ENCODE measurements around the gene APH1A.
"Not testable (repeated sequence)": the region's sequence is repeated elsewhere in the genome, so short reads cannot be mapped to it uniquely, and the experiment has no call there.

Gene APH1A

DNA sequence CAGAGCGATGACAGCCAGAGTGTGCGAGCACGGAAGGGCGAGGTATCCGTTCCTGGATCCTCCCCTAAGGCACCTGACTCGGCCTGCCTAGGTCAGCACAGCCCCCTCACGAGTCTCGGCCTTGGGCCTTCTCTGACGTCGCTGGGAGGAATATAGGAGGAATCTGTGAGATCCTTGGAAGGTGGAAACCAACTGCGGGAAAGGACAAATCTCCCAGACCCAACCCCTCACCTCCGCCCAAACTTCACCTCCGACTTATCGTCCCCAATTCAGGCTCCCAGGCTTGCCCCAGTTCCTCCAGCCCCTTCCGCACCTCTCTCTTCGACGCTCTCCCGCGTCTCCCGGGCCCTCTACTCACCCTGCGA, 494 bp downstream of the APH1A start:
- peak; percentile 6 for DNase-seq (ENCODE audit: low read depth)

DNA sequence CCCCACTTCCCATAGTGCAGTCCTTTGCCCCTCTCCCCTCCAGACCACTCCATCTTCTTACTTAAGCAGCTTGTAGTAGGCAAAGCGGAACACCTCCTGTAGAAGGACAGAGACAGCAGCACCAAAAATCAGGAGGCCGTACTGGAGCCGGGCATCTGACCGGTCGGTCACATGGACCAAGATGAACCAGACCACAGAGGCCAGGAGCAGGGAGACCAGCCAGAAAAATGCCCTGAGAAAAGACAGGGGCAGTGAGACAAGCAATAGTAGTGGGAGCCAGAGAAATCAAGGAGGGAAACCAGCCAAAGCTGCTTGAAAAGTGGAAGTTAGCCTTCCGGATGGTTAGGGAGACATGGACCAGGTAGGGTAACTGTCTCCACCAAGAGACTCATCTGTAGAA, 920 bp downstream of the APH1A start:
- DNase-seq (ENCODE audit: low read depth) = no peak

DNA sequence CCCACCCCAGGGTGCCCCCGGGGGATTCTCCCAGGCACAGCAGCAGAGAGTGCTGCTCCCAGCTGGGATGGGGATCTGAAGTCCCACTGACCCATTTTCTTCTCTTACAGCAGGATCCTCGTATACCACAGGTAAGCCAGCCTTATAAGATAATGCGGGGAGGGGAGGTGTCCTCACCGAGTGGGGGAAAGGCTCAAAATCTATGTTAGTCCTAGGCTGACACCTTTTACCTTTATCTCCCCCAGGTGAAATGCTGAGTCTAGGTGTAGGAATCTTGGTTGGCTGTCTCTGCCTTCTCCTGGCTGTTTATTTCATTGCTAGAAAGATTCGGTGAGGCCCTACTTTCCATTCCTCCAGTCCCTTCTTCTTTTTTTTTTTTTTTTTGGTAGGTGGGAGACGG, 5.3 kb downstream of the APH1A start:
- no peak for DNase-seq (ENCODE audit: low read depth)

DNA sequence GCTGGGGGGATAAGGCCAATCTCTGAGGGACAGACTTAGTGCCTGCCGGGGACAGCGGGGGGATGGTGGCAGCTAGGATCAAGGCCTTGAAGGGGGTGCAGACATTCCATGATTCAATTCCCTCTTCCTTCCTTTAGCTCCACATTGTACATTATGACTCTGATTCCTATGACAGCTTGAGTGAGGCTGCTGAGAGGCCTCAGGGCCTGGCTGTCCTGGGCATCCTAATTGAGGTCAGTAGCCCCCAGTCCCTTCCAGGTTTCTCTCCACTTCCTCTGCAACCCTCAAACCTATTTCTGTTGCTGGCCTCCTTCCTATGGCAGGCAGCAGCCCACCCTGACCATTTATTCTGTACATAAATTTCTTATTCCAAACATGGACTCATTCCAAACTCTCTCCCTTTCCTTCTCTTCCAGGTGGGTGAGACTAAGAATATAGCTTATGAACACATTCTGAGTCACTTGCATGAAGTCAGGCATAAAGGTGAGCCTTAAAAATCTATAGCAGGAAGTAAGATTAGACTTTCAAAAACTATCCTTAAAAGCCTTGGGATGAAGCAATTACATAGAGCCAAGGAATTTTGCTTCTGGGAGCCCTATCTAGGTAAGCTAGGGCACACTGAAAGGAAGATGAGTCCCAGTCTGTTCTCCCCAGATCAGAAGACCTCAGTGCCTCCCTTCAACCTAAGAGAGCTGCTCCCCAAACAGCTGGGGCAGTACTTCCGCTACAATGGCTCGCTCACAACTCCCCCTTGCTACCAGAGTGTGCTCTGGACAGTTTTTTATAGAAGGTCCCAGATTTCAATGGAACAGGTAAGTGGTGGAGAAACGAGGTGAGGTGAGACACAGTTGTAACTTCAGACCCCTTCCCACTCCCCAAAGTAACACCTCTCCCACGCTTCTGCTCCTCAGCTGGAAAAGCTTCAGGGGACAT, 6.2 kb downstream of the APH1A start:
- DNase-seq (ENCODE audit: low read depth) = no peak

DNA sequence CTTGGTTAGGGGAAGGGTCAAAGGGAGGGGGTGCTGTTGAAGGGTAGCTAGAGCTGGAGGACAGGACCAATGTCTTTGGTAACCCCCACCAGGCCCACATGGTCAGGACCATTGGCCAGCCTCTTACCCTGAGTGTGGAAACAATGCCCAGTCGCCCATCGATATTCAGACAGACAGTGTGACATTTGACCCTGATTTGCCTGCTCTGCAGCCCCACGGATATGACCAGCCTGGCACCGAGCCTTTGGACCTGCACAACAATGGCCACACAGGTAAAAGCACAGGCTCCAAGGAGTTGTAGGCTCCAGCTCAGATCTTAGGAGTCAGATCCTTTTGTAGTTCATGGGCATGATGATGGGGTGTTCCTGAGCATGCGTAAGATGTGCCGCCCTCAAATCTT, 7.4 kb downstream of the APH1A start:
- no peak for DNase-seq (ENCODE audit: low read depth)

DNA sequence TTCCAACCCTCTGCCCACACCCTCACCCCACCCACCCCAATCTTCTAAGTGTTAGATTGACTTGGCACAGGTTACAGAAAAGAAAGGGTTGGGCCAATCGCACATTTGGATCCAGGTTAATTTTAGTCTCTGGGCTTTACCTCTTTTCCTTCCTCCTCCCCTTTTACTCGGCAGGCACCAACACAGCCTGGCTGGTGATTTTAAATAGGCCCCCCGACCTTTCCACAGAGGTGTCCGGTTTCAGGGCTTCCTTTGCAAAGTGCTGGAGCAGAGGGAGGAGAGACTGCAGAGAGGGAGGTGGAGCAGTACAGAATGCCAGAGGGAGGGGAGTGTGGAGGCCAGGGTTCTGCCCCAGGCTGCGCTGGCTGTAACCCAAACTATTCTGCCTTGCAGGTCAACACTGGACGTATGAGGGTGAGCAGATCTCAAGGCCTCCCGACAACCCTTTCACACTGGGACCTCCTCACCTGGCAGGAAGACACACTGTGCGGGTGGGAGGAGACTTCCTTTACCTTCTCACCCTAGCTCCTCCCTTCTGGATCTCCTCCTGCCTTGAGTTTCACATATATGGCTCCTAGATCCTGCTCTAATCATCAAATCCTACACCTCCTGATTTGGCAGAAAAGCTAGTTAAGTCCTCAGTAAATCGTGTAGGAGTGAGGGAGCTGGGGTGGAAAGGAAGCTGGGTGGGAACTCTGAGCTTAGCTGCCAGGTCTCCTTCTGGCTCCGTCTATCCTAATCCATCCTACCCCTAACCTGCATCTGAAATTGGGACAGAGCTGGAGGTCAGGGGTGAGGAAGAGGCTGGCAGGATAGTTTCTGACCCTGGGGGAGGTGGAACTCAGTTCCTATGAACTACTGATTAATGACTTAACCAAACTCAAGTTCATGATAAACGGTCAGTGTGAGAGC, 8.8 kb downstream of the APH1A start:
- DNase-seq (ENCODE audit: low read depth) = no peak

DNA sequence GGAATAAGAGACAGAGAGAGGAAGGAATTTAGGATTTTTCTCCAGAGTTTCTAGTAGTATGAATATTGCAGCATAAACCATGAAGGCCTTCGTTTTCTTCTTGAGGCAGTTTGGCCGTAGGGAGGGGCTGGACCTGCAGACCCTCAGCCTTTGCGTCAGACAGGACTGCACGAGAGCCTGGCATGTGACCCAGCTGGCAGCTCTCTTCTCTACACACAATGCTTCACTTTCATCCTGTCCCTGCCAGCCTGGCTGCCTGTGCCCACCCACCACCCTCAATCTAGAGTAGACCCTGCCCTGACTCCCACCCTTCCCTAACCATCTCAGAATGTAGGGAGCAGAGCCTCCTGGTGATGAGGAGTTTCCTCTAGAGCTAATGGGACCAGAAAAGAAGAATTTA, 9.6 kb downstream of the APH1A start:
- DNase-seq (ENCODE audit: low read depth) = no peak

DNA sequence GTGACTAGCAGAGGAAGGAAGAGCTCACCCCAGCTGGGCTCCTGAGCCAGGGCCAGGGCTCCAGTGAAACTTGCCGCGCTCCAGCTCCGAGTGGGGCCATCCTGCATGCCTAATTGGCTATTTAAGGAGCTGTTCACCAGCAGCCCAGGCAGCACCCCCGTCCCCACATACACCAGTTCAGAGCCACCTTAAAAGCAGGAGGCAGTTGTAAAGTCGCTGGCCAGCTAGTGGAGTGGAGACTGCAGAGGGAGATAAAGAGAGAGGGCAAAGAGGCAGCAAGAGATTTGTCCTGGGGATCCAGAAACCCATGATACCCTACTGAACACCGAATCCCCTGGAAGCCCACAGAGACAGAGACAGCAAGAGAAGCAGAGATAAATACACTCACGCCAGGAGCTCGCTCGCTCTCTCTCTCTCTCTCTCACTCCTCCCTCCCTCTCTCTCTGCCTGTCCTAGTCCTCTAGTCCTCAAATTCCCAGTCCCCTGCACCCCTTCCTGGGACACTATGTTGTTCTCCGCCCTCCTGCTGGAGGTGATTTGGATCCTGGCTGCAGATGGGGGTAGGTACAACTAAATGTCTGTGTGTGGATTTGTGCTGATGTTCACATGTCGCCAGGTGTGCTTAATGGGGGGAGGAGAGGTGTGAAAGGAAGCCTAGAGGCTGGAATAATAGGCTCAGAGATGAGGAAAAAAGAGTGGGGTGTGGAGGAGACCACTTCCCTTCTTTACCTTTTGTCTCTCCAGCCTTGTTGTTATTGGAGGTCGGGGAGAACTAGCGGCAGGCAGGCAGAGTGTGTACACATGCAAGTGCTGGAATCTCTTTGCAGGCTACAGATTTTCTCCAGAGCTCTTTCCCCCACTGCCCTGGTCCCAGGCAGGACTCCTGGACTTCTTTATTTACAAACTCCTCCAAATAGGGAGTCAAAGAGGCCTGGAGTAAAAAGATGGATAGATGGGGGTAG, 10.9 kb downstream of the APH1A start, which contains the start of gene CA14:
TSS of gene CA14 (plus strand) at position 151 of the 962 bp plus-strand sequence. CDS start at position 506, 355 bp downstream.
- DNase-seq (ENCODE audit: low read depth) = no peak

DNA sequence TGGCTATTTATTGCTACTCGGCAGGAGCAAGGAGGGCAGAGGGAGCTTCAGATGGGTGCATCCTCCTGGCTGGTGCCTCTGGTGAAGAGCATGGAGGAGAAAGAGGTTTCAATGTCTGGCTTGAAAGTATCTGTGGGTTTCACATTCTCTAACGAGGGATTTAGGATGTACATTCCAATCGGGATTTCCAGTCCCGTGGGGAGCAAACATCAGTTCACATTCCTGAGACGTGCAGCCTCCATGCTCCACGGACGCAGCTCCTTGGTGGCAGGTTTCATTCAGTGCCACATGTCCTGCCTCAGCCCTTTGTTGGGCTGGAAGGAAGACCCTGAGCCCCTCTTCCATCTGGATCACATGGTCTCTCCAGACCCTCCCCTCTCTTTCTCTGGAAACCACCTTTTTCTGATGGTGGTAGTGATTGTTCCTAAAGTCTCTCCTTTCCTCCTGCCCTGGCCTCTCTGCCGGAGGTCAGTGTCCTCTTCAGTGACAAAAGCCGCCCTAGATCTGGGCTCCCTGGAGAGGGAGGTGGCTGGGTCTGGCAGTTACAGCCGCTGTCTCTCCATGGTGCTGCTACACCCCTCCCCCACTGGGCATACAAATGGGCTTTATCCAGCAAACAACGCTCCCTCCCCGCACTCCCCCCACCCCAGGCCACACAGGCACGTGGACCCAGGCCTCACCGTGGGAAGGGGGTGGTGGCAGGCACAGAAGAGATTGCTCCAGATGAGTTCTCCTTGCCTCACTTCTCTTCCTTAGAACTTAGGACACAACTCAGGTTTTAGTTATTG, 12.1 kb downstream of the APH1A start:
- no peak for DNase-seq (ENCODE audit: low read depth)

DNA sequence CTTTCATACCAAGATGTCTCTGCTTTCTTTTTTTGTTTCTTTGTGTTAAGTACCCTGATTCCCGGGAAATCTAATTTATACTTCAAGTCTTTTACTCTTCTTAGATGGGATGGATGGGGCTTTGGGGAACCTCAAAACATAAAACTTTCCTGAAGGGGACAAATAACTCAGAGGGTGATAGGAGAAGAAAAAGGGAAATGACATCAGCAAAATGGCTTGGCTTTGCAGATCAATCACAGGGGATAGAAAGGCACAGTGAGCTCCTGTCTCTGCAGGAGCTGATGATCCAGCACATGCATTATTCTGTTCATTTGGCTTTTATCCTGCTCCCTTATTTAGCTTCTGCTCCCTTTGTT, 12.6 kb downstream of the APH1A start:
- no peak for DNase-seq (ENCODE audit: low read depth)

DNA sequence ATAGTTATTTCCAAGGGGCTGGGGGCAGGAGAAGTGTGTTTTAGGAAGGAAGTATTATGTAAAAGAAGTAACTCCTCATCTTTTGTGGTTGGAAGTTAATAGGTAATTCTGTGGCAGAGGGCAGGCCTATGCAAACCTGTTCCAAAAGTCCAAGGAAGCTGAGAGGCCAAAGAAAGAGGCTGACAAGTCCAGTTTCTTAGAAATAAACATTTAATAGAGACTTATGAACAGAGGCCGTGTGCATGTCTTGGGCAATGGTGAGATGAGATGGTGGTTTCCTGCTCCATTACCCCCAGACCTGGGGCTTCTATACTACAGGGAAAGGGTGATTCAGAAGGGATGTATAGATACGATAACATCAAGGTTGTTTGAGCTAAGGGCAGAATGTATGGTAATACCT, 18.9 kb downstream of the APH1A start:
- DNase-seq (ENCODE audit: low read depth) = no peak

DNA sequence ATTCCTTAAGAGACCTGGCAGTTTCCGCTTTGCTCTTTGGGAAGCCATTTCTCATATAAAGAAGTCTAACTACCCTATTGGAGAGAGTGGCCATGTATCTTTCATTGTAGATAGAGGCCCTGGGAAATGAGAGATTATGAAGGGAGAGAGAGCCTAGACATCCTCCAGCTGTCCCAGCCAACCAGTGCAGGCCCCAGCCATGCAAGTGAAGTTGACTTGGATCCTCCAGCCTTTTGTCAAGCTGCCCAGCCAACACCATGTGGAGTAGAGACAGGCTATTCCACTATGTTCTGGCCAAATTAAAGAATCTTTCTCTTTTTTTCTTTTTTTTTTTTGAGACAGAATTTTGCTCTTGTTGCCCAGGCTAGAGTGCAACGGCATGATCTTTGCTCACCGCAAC, 25.8 kb downstream of the APH1A start:
- no peak for DNase-seq (ENCODE audit: low read depth)

DNA sequence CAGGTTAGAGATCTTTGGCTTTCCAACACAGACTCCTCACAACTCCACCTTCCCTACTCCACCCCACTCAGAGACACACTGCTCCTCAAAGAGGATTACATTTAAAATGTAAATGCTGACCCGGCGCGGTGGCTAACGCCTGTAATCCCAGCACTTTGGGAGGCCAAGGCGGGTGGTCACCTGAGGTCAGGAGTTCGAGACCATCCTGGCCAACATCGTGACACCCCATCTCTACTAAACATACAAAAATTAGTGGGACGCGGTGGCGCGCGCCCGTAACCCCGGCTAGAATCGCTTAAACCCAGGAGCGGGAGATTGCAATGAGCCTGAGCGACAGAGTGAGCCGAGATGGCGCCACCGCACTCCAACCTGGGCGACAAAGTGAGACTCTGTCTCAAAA, 31.1 kb downstream of the APH1A start:
- no peak for DNase-seq (ENCODE audit: low read depth)

DNA sequence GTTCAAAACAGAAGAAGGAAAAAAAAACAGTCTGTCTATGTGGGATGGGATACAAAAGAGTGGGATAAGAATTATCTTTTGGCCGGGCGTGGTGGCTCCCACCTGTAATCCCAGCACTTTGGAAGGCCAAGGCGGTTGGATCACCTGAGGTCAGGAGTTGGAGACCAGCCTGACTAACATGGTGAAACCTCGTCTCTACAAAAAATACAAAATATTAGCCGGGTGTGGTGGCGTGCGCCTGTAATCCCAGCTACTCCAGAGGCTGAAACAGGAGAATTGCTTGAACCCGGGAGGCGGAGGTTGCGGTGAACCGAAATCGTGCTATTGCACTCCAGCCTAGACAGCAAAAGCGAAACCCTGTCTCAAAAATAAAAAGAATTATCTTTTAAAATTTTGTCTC, 31.6 kb downstream of the APH1A start:
- DNase-seq (ENCODE audit: low read depth) = not testable (repeated sequence)

DNA sequence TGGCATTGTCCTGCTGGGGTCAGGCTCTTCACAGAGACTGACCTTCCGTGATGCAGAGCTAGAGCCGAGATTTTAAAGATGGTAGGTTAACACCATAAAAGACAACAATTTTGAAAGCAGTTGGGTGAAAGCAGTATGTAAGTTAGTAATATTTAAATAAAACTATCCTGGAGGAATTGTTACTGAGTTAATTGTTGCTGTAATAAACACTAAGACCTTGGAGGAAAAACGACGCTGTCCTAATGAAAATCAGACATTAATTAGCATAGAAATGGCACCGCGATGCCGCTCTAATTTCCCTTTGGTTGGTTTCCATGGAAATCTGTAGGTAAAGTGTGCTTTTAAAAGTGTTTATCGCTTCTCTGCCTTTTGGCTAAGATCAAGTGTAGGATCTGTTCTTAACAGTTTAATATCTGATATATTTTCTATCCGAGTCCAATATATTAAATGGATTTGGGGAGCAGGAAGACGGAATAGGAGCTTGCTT, 32.2 kb downstream of the APH1A start:
- DNase-seq (ENCODE audit: low read depth) = no peak

DNA sequence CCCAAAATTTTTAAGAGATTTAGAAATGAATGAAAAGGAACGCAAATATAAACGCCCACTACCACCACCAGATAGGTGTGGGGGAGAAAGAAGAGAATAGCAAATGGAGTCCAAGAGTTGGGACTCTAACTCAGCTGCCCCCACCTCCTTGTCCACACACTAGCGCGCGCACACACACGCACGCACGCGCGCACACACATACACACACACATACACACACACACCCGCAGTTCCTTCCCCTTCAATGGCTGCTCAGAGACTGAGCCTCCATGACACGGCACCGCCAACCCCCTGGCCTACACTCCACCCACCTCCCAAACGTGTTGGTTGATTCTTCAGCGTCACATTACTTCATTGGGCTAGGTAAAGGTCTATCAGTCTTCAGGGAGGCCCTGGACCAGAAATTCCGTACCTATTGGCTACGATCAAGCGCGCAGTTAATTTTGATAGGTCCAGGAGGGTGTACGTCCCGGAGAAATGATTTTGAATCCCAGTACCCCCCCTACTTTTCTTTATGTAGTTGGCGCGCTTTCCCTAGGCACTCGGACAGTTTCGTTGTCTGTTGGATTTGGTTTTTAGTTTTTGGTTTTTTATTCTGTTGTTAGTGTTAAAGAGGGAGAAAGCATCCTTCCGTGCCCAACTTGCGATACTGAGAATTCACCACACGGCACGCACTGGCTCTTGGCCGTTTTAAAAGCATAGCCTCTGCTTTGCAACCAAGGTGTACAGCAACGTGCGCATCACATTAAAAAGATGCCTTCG, 32.8 kb downstream of the APH1A start, which contains the start of gene ANP32E:
TSS of gene ANP32E (minus strand) at position 261 of the 762 bp plus-strand sequence. CDS start 326 bp downstream, outside the sequence.
- DNase-seq (ENCODE audit: low read depth) = peak; percentile 86

DNA sequence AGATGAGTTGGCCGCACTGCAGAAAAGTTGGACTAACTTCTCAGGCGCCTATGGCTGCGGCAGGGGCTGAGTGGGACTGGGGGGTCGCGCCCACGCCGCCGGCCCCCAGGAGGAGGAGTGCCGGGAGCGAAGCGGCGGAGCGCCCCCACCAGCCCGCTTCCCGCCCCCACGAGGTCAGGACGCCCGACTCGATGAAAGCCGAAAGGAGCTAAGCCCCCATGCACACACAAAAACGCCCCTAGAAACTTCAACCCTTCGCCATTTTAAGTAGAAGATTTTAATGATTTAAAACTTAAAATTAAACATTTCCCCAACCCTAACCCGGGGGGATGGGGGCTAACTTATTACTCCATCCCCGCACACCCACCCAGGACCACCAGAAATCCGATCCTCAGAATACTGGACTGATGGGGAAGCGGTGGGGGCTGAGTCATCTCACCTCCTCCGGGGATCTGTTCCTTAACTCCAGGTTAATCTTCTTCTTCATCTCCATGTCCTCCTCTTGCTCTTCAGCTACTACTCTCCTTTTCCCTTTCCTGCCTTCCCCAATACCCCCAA, 33.4 kb downstream of the APH1A start:
- peak; percentile 30 for DNase-seq (ENCODE audit: low read depth)

DNA sequence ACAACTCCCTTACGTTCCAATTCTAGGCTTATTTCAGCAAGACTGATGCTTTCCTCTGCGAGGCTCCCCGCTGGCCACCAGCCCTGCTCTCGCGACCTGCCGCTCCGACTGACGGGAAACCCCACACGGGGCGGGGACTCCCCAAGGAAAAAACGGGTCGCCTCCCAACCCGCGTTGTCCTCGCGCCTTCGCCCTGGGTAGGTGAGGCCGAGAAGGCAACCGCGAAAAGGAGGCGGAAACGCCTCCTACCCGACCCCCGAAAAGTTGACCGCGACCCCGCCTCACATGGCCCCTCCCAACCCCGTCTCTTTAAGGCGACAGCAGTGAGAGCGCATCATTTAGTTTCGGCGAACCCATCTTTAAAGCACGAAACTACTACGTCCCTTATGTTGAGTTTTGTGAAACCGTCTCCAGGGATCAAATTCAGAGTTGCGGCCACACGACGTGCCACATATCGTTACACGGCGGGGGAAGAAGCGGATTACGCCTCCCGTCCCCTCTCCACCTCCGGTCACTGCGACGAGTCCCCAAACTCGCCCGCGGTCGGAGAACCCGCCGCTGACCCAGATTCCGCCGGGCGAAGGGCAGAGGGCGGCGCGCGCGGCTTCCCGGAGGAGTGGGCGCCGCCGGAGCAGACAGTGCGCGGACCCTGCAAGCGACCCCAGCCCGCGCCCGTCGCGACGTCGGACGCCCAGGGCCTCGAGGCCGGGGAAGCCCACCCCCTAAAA, 34.1 kb downstream of the APH1A start:
- peak; percentile 88 for DNase-seq (ENCODE audit: low read depth)

DNA sequence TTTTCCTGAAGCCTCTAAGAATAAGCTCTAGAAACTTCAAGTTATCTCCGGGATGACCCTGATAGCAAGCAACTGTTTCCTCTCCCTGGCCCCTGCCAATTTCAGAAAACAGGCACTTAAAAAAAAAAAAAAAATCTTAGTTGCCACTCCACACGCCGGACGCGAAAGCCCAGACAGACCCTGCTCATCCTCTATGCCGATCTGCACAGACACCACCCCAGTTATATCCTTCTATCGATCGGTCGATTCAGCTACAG, 34.6 kb downstream of the APH1A start:
- DNase-seq (ENCODE audit: low read depth) = no peak
